SU-DHL-6 (cell line): ENCODE results near the gene ATOSB.
A peak's percentile ranks its signal among the peaks of the same experiment; 100 is the strongest.

ENCODE experiments used
- H2AFZ ChIP-seq: fragments of 200-600 bp; sonication (generic); 2 replicates; pipeline ENCODE4 v1.6.1; 2014; ENCODE audit warnings: low read depth, mild to moderate bottlenecking, moderate library complexity, mixed read lengths, antibody characterized with exemption, low read length; ENCODE audit not compliant: severe bottlenecking
- H3F3A ChIP-seq: fragments of 200-600 bp; shearing (Covaris generic); 2 replicates; pipeline ENCODE4 v1.6.0; 2016; ENCODE audit warnings: antibody characterized with exemption, mild to moderate bottlenecking; ENCODE audit not compliant: insufficient read depth
- H3K27ac ChIP-seq: fragments of 200-600 bp; sonication (generic); 2 replicates; pipeline ENCODE4 v1.5.1; 2016; ENCODE audit warnings: low read depth, mild to moderate bottlenecking, low read length, moderate library complexity, mixed read lengths
- H3K27me3 ChIP-seq: fragments of 200-600 bp; sonication (generic), shearing (Covaris generic); 2 replicates; pipeline ENCODE4 v1.6.0; 2014; ENCODE audit warnings: mild to moderate bottlenecking, low read length
- H3K36me3 ChIP-seq: fragments of 200-600 bp; sonication (generic); 2 replicates; pipeline ENCODE4 v1.6.1; 2014; ENCODE audit warnings: mild to moderate bottlenecking, low read length, mixed read lengths
- H3K4me2 ChIP-seq: fragments of 300-600, 200-600 bp; shearing (Covaris generic), sonication (generic); 2 replicates; pipeline ENCODE4 v1.6.0; 2014; ENCODE audit warnings: low read length, low read depth, mild to moderate bottlenecking; ENCODE audit not compliant: poor library complexity, severe bottlenecking
- H3K4me3 ChIP-seq: fragments of 200-600 bp; sonication (generic); 2 replicates; pipeline ENCODE4 v1.5.1; 2014; ENCODE audit warnings: antibody characterized with exemption, low read length, mild to moderate bottlenecking, mixed read lengths; ENCODE audit not compliant: insufficient read depth, poor library complexity, severe bottlenecking
- H3K79me2 ChIP-seq: fragments of 200-600 bp; sonication (generic); 2 replicates; pipeline ENCODE4 v1.6.1; 2014; ENCODE audit warnings: mild to moderate bottlenecking, low read length, moderate library complexity; ENCODE audit not compliant: insufficient read depth
- H3K9ac ChIP-seq: fragments of 200-600 bp; sonication (generic); 2 replicates; pipeline ENCODE4 v1.7.0; 2014; ENCODE audit warnings: mild to moderate bottlenecking, low read length
- H3K9me2 ChIP-seq: fragments of 200-600 bp; sonication (generic); replicated peaks from 2 replicates; pipeline ENCODE4 v1.6.1; 2014; ENCODE audit warnings: low read length; ENCODE audit not compliant: insufficient read depth
- H3K9me3 ChIP-seq: fragments of 200-600 bp; sonication (generic); 2 replicates; pipeline ENCODE4 v1.6.1; 2014; ENCODE audit warnings: low read length, mixed read lengths; ENCODE audit not compliant: insufficient read depth
- H4K20me1 ChIP-seq: fragments of 200-600 bp; sonication (generic); 2 replicates; pipeline ENCODE4 v1.6.1; 2014; ENCODE audit warnings: low read depth, mild to moderate bottlenecking, antibody characterized with exemption, low read length, moderate library complexity, mixed read lengths
- EZH2phosphoT487 ChIP-seq: fragments of 200-600 bp; sonication (generic), shearing (Covaris generic); conservative IDR thresholded peaks from 2 replicates; pipeline ENCODE4 v1.6.1; 2018; ENCODE audit warnings: mild to moderate bottlenecking, antibody characterized with exemption, low read length, moderate library complexity, mixed read lengths
- TF ChIP-seq, protein P1 (sequence below): fragments of 200-600 bp; sonication (generic); IDR thresholded peaks from one replicate; pipeline ENCODE4 v1.5.1; 2017; ENCODE audit warnings: antibody characterized with exemption, mild to moderate bottlenecking, low read length, moderate library complexity; ENCODE audit not compliant: insufficient read depth, poor library complexity, severe bottlenecking

ATOSB gene

DNA sequence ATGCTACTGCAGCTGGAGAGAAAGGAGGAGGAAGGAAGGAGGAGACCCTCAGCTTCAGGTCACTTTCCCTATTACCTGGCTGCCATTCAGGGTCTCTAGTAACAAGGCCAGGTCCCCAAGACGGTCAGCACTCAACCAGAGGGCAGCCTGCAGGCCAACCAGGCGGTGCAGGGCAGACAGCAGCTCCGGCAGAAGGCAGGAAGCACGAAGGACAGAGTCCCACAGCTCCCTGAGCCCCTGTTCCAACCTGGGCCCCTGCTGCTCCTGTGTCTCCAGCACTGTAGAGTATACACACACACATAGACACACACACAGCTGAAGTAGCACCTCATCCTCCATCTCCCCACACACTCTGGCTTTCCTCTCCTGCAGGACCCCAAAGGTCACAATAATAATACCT, 37.6 kb downstream of the ATOSB start:
- peak overlapping the region; percentile 81; the same call in 1 of the 2 replicates for H3K27ac ChIP-seq

DNA sequence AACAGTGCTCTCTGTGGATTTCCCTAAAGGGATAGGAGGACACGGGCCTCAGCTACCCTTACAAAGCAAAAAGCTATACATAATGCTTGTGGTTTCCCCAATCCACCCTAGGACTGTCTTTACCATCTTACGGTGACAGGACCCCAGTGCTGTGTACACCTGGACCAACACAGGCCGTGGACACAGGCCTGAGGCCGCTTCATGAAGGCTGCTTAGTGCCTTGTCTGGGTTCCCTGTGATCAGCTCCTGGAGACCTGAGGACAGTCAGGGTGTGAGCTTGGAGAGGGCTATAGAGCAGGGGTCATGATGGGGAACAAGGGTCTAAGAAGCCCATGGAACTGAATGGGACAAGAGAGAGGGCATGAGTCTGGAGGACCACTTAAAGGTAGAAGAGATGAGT, 38.8 kb downstream of the ATOSB start:
- no peak overlapping the region for H3K9ac ChIP-seq
- no peaks in the 10 kb centered on the region for H4K20me1 ChIP-seq
- TF ChIP-seq EZH2phosphoT487, result no peak
- TF ChIP-seq, protein P1, sequence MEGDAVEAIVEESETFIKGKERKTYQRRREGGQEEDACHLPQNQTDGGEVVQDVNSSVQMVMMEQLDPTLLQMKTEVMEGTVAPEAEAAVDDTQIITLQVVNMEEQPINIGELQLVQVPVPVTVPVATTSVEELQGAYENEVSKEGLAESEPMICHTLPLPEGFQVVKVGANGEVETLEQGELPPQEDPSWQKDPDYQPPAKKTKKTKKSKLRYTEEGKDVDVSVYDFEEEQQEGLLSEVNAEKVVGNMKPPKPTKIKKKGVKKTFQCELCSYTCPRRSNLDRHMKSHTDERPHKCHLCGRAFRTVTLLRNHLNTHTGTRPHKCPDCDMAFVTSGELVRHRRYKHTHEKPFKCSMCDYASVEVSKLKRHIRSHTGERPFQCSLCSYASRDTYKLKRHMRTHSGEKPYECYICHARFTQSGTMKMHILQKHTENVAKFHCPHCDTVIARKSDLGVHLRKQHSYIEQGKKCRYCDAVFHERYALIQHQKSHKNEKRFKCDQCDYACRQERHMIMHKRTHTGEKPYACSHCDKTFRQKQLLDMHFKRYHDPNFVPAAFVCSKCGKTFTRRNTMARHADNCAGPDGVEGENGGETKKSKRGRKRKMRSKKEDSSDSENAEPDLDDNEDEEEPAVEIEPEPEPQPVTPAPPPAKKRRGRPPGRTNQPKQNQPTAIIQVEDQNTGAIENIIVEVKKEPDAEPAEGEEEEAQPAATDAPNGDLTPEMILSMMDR, result no peak
- peaks cover 16% of the 10 kb centered on the region for H3F3A ChIP-seq
- no peak overlapping the region for H2AFZ ChIP-seq
- H3K36me3 ChIP-seq, result no peaks in the 10 kb centered on the region
- no peaks in the 10 kb centered on the region for H3K27me3 ChIP-seq
- no peak overlapping the region for H3K27ac ChIP-seq
- no peak overlapping the region for H3K4me3 ChIP-seq
- H3K4me2 ChIP-seq, result no peak overlapping the region
- H3K9me3 ChIP-seq, result no peaks in the 10 kb centered on the region
- H3K9me2 ChIP-seq, result no peaks in the 10 kb centered on the region
- peaks cover 23% of the 10 kb centered on the region for H3K79me2 ChIP-seq

More for the DNA sequence above, 37.6 kb downstream of the ATOSB start:
- peak overlapping the region; percentile 78 for H3K4me3 ChIP-seq
- no peaks in the 10 kb centered on the region for H3K9me3 ChIP-seq
- peak overlapping the region; percentile 80 for H3K9ac ChIP-seq
- H3K79me2 ChIP-seq, result peaks cover 23% of the 10 kb centered on the region
- no peak overlapping the region for H2AFZ ChIP-seq
- H3K36me3 ChIP-seq, result no peaks in the 10 kb centered on the region
- H3K27me3 ChIP-seq, result no peaks in the 10 kb centered on the region
- H3K4me2 ChIP-seq, result peak overlapping the region; percentile 91
- no peaks in the 10 kb centered on the region for H4K20me1 ChIP-seq
- no peaks in the 10 kb centered on the region for H3K9me2 ChIP-seq
- TF ChIP-seq, protein P1, result no peak
- TF ChIP-seq EZH2phosphoT487, result no peak
- H3F3A ChIP-seq, result peaks cover 14% of the 10 kb centered on the region

DNA sequence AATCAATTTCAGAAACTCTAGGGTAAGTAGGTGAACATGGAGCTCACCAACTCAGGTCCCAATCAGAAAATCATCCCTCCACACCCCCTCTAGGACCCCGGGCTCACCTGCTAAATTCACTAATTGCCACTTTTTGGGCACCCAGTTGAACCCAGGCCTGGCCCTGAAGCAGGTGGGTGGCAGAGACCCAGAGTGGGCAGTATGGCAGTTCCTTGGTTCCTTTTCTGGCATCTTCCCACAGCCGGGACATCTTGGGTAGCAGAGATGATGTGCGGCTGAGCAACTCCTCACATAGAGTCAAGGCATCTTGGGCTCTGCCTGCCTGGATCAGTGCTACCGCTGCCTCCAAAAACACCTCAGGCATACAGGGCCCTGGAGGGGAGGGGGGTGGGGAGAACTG, 40.3 kb downstream of the ATOSB start:
- TF ChIP-seq, protein P1, result no peak
- TF ChIP-seq EZH2phosphoT487, result no peak
- H3F3A ChIP-seq, result peaks cover 24% of the 10 kb centered on the region
- no peak overlapping the region for H3K4me2 ChIP-seq
- no peaks in the 10 kb centered on the region for H3K27me3 ChIP-seq
- peaks cover 3% of the 10 kb centered on the region; the same call in 1 of the 2 replicates for H3K36me3 ChIP-seq
- H3K4me3 ChIP-seq, result no peak overlapping the region
- no peak overlapping the region for H3K9ac ChIP-seq
- H3K9me3 ChIP-seq, result no peaks in the 10 kb centered on the region
- no peak overlapping the region for H2AFZ ChIP-seq
- no peaks in the 10 kb centered on the region for H3K9me2 ChIP-seq
- peaks cover 10% of the 10 kb centered on the region for H4K20me1 ChIP-seq
- H3K27ac ChIP-seq, result no peak overlapping the region
- H3K79me2 ChIP-seq, result peaks cover 38% of the 10 kb centered on the region
